Breast epithelium (tissue), 4 donors: ENCODE measurements around the gene ZNF236. TPM values are rescaled to one million over a fixed set of nuclear protein-coding genes. Genes with fewer than 3 reads are reported as not detected.

Source experiments
- DNase-seq, 2 donors: peaks; one replicate each; pipeline ENCODE4 v3.0.0-alpha.2; 2019; ENCODE audit warnings: low spot score in 2 of 2
- H3K27ac ChIP-seq, 2 donors: fragments of 200-600 bp; sonication (generic) in 1 of 2; one replicate each; pipeline ENCODE4 v1.5.1; 2016 to 2019; ENCODE audit warnings: mild to moderate bottlenecking in 1 of 2
- H3K27me3 ChIP-seq, 2 donors: fragments of 200-600 bp; sonication (generic) in 1 of 2; one replicate each; pipeline versions ENCODE4 v1.5.1 to v1.6.0; 2017 to 2019; ENCODE audit warnings: control low read depth in 1 of 2, mild to moderate bottlenecking in 1 of 2
- H3K36me3 ChIP-seq: fragments of 200-600 bp; one replicate; pipeline ENCODE4 v1.5.1; 2019
- H3K4me1 ChIP-seq, 2 donors: fragments of 200-600 bp; sonication (generic); one replicate each; pipeline ENCODE4 v1.5.1; 2016 to 2019; ENCODE audit warnings: control low read depth in 1 of 2
- H3K4me3 ChIP-seq, 3 donors: fragments of 200-600 bp; sonication (generic); 1 replicate in 2 of 3; 2 replicates in 1 of 3; pipeline ENCODE4 v1.5.1; 2016 to 2019; ENCODE audit warnings: mild to moderate bottlenecking in 3 of 3, moderate library complexity in 2 of 3
- H3K9me3 ChIP-seq, 2 donors: fragments of 200-600 bp; sonication (generic) in 1 of 2; one replicate each; pipeline ENCODE4 v1.5.1; 2016 to 2019; ENCODE audit warnings: control low read depth in 1 of 2
- POLR2A ChIP-seq: fragments of 450-650 bp; IDR thresholded peaks from one replicate; pipeline ENCODE4 v1.6.1; 2016; ENCODE audit warnings: antibody characterized with exemption, mild to moderate bottlenecking, moderate library complexity
- POLR2AphosphoS5 ChIP-seq, 3 donors: sonication (generic); formaldehyde crosslinking; IDR thresholded peaks; one replicate each; pipeline ENCODE4 v1.6.1; 2017; ENCODE audit warnings: antibody characterized with exemption in 3 of 3
- intact Hi-C: fragments of 100-400 bp; cut with DNase I; formaldehyde crosslinking; loops from one replicate; pipeline ENCODE4 v1.15.1; 2023; ENCODE audit warnings: low total_unique reads
- total RNA-seq, 3 donors: library from RNA; depleted of rRNA; stranded (reverse); fragments of >200 nt; gene quantifications; one replicate each; pipeline ENCODE4 v1.1.0, GENCODE V29; 2016
- TF ChIP-seq, protein P1 (sequence below), 3 donors: fragments of 450-650 bp; IDR thresholded peaks; one replicate each; pipeline ENCODE4 v1.5.1; 2016 to 2017; ENCODE audit warnings: antibody characterized with exemption in 3 of 3, mild to moderate bottlenecking in 3 of 3, moderate library complexity in 3 of 3

Gene ZNF236
- total RNA-seq, 3 donors from 2014 or later = 12.3 to 28.2 (median 27.1) TPM

DNA sequence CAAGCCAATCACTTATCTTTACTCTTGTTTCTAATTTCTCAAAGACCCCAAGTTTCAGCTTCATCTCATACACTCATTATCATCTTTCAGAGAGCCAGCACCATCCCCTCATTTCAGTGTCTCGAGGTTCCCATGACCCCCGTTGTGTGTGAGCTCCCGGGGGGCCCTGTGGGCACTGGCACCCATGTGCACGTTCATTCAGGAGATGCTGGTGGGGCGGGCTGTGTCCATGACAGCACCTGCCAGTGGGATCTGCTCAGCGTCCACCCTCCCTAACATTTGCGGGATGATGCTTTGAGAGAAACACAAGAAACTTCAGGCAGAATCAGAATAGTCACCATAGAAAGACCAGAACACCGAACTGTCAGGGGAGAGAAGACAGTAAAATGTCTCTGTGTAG lies 189.8 kb downstream of the ZNF236 start:
- H3K4me3 ChIP-seq = no peak overlapping the region
- H3K27ac ChIP-seq = no peak overlapping the region
- no peak for DNase-seq
- intact Hi-C loops = no loop called here
- no peaks in the 10 kb centered on the region for H3K9me3 ChIP-seq
- H3K27me3 ChIP-seq = no peaks in the 10 kb centered on the region
- H3K36me3 ChIP-seq = no peaks in the 10 kb centered on the region
- no peak for TF ChIP-seq POLR2AphosphoS5 (IDR thresholded peaks at IDR 0.05)
- TF ChIP-seq POLR2A = no peak
- TF ChIP-seq, protein P1, sequence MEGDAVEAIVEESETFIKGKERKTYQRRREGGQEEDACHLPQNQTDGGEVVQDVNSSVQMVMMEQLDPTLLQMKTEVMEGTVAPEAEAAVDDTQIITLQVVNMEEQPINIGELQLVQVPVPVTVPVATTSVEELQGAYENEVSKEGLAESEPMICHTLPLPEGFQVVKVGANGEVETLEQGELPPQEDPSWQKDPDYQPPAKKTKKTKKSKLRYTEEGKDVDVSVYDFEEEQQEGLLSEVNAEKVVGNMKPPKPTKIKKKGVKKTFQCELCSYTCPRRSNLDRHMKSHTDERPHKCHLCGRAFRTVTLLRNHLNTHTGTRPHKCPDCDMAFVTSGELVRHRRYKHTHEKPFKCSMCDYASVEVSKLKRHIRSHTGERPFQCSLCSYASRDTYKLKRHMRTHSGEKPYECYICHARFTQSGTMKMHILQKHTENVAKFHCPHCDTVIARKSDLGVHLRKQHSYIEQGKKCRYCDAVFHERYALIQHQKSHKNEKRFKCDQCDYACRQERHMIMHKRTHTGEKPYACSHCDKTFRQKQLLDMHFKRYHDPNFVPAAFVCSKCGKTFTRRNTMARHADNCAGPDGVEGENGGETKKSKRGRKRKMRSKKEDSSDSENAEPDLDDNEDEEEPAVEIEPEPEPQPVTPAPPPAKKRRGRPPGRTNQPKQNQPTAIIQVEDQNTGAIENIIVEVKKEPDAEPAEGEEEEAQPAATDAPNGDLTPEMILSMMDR (IDR thresholded peaks at IDR 0.05) = no peak
- peaks cover 0 to 5% of the 10 kb centered on the region in 2 donors for H3K4me1 ChIP-seq

DNA sequence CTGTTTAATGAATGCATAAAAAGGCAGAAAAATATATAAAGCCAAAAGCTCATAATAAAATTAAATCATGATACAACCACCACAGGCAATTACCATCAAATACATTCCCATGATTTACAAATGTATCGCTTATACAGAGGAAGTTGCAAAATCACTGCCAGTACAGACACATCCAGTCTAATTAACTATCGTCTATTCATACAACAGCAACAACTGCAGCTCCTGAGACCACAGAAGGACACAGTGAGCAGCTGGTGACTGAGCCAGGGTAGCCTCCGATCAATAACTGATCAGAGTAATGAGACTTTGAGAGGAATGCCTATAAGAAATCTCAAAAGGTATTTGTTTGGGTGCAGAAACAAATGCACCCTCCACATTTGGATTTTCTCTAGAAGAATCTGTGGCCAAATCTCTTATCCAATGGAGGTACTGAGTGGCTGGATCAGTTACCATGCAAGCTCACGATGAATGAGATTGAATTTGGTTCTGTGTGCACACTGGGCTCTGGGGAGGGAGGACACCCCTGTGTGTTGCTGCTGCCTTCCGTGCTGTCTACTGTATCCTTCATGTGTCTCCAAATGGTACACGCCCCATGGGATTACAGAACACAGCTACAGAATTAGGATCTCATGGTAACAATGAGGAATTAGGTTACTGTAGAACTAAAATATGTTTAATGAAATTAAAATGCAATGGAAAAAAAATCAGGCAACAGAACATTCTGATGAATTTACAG lies 190.6 kb downstream of the ZNF236 start:
- Histone ChIP-seq H3K4me1 (peaks cover 0 to 5% of the 10 kb centered on the region in 2 donors), H3K36me3 (no peaks in the 10 kb centered on the region), H3K27me3 (no peaks in the 10 kb centered on the region), H3K4me3 (no peak overlapping the region), H3K27ac (peak overlapping the region in 1 of 2 donors; percentile 21), H3K9me3 (no peaks in the 10 kb centered on the region)
- TF ChIP-seq, protein P1 (IDR thresholded peaks at IDR 0.05) = no peak
- TF ChIP-seq POLR2AphosphoS5 (IDR thresholded peaks at IDR 0.05) (no peak), POLR2A (no peak)
- DNase-seq = no peak
- intact Hi-C loops = no loop called here

DNA sequence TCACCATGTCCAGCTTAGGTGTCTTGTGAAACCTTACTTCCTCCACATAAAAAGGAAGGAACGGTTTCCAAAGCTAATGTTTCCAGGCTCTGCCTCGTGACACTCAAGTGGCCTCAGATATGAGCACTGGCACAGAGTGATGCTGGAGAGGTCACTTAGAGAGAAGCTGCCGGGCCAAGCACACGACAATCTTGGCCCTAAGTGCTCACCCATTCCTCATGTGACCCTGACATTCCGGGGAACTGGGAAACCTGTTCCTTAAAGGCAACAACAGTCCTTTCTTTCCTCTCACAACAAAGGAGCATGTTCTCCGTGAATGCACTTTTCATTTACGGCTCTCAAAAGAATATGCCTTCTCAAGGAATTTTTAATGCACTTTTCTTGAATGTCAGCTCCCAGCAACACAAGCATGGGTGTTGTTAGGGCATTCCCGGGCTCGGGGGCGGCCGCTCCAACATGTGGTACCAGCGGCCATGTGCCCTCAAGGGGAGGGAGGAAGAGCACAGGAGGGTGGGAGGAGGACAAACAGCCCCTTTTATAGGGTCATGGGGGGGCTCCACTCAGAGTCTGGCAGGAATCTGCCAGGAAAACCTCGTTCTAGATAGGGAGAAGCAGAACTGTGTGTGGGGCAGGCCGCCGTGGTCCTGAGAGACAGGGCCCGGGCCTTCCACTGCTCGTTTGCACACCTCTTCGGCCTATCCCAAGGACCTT lies 191.6 kb downstream of the ZNF236 start:
- intact Hi-C loops = no loop called here
- peak overlapping the region; percentile 26 to 82 for H3K27ac ChIP-seq
- peaks cover 0 to 5% of the 10 kb centered on the region in 2 donors for H3K4me1 ChIP-seq
- no peaks in the 10 kb centered on the region for H3K9me3 ChIP-seq
- H3K27me3 ChIP-seq = no peaks in the 10 kb centered on the region
- H3K4me3 ChIP-seq = no peak overlapping the region
- peak in 1 of 2 donors; percentile 36 for DNase-seq
- peak; percentile 30 to 50 (median 31) for TF ChIP-seq POLR2AphosphoS5 (IDR thresholded peaks at IDR 0.05)
- TF ChIP-seq, protein P1 (IDR thresholded peaks at IDR 0.05) = no peak
- no peak for TF ChIP-seq POLR2A
- no peaks in the 10 kb centered on the region for H3K36me3 ChIP-seq

DNA sequence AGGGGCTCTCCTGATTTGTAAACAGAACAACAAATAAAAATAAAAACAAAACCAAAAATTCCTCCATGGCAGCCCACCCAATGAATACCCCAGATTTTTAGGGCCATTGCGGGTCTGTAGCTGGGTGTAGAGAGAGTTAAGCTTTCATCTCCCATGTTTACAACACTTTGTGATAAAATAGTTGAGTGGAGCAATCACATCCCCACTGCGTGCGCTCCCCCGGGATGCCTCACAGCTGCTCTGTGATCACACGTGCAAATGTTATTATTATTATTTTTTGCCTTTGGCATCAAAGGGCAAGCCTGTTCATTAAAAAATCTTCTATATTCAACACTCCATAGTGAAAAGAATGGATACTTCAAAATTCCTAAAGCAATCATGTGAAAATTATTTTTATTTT lies 192.2 kb downstream of the ZNF236 start:
- TF ChIP-seq POLR2AphosphoS5 (IDR thresholded peaks at IDR 0.05) = no peak
- TF ChIP-seq POLR2A = no peak
- TF ChIP-seq, protein P1 (IDR thresholded peaks at IDR 0.05) = no peak
- H3K27me3 ChIP-seq = no peaks in the 10 kb centered on the region
- peaks cover 0 to 5% of the 10 kb centered on the region in 2 donors for H3K4me1 ChIP-seq
- peak overlapping the region; percentile 26 to 82 for H3K27ac ChIP-seq
- no peak overlapping the region for H3K4me3 ChIP-seq
- no peak for DNase-seq
- no peaks in the 10 kb centered on the region for H3K9me3 ChIP-seq
- intact Hi-C loops = no loop called here
- H3K36me3 ChIP-seq = no peaks in the 10 kb centered on the region

DNA sequence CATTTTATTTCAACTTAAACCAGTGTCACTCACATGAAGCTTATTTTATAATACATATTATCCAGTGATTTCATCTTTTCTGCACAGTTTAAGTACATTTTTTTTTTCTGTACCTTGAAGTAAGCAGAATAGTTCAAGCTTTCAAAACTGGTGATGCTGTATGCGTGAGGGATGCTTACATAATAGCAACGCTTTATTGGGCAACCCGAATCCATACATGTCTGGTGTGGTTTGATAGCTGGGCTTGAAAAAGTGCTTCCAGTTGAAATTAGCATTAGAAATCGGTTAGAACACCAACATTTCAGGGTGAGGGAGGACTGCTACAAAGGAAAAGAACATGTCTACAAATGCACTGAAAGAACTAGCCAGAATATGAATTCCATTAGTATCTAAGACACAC lies 192.8 kb downstream of the ZNF236 start:
- intact Hi-C loops = no loop called here
- no peaks in the 10 kb centered on the region for H3K9me3 ChIP-seq

More for the DNA sequence above, 192.8 kb downstream of the ZNF236 start:
- TF ChIP-seq, protein P1 (IDR thresholded peaks at IDR 0.05) = no peak
- no peak for TF ChIP-seq POLR2A
- no peak overlapping the region for H3K27ac ChIP-seq
- H3K27me3 ChIP-seq = no peaks in the 10 kb centered on the region
- DNase-seq = no peak
- H3K4me3 ChIP-seq = no peak overlapping the region
- peaks cover 0 to 5% of the 10 kb centered on the region in 2 donors for H3K4me1 ChIP-seq
- H3K36me3 ChIP-seq = no peaks in the 10 kb centered on the region
